ENCODE data around the gene KNG1. TPM values are rescaled to one million over a fixed set of nuclear protein-coding genes. Genes with fewer than 3 reads are reported as not detected.

Gene KNG1
- total and polyA plus RNA-seq, 10 of the 15 experiments (the other 5 are each of a cell fraction or from before 2014, with no cell fraction given): 0.21 TPM; not detected in 9

GRCh38 chr3:186757214-186757613, 40.1 kb downstream of the KNG1 start (continued):
- TF ChIP-seq IKZF2 (IDR thresholded peaks at IDR 0.05) (no peak), NR2F1 (conservative IDR thresholded peaks at IDR 0.05) (no peak), SREBF1 (IDR thresholded peaks at IDR 0.05; ENCODE audit: low read length) (no peak), EED (IDR thresholded peaks at IDR 0.05; ENCODE audit: low read depth) (no peak)

- no peak overlapping the region for H3K4me2 ChIP-seq (ENCODE audit: control insufficient read depth, insufficient read depth)
- WGBS (ENCODE audit: insufficient coverage, insufficient replicate concordance, low lambda C conversion rate, missing lambda C conversion rate): 78% methylated on average over 8 of the region's 8 CpGs
These were observed 40.6 kb downstream of the KNG1 start for GRCh38 chr3:186757686-186758220.

More at GRCh38 chr3:186757686-186758220, 40.6 kb downstream of the KNG1 start:
- no peak overlapping the region for H3K27ac ChIP-seq (ENCODE audit: control insufficient read depth, insufficient read depth)
- no peak overlapping the region for H2AFZ ChIP-seq (ENCODE audit: control insufficient read depth, low read depth, low read length)
- BruUV-seq (replicated peaks): no TSS peak
- TF ChIP-seq ZBTB33 (IDR thresholded peaks at IDR 0.05) (no peak), SMC3 (IDR thresholded peaks at IDR 0.05; ENCODE audit: borderline replicate concordance, low read length) (no peak)
- no peaks in the 10 kb centered on the region for H3K27me3 ChIP-seq (replicated peaks in 1 of 2; ENCODE audit: control insufficient read depth in 2 of 2, insufficient read depth in 2 of 2, low read length in 1 of 2)
- no peaks in the 10 kb centered on the region for H3K79me2 ChIP-seq (ENCODE audit: control insufficient read depth, insufficient read depth, low read length)
- FAIRE-seq (no peak), ATAC-seq (no peak), DNase-seq (ENCODE audit: low read depth, low spot score) (no peak)
- H4K20me1 ChIP-seq (ENCODE audit: control insufficient read depth, insufficient read depth): no peaks in the 10 kb centered on the region
- no peaks in the 10 kb centered on the region for H3K36me3 ChIP-seq (ENCODE audit: control insufficient read depth in 2 of 2, insufficient read depth in 2 of 2, low read length in 1 of 2)
- intact Hi-C loops (cut with micrococcal nuclease; ENCODE audit: unreplicated experiment) (no loop called here), in situ Hi-C loops (cut with MboI) (no loop called here)
- POLR2A ChIA-PET: no interaction called here
- H3K9me3 ChIP-seq (replicated peaks; ENCODE audit: control insufficient read depth, insufficient read depth, low read length): no peaks in the 10 kb centered on the region
- H3K9ac ChIP-seq (ENCODE audit: control insufficient read depth, insufficient read depth, low read length): no peak overlapping the region
- SMC1A ChIA-PET (ENCODE audit: uncharacterized antibody, unreplicated experiment): no interaction called here
- CTCF ChIA-PET: interaction anchor here (1.7 kb wide), 1 partner anchor 143 kb away, joined by 4 read pairs; no protein-coding TSS in a partner anchor
- H3K4me3 ChIP-seq: no peak overlapping the region
- RAD21 ChIA-PET (ENCODE audit: unreplicated experiment): no interaction called here
- no peaks in the 10 kb centered on the region for H3K4me1 ChIP-seq (ENCODE audit: control insufficient read depth, insufficient read depth, low read length)

All from GM12878 (cell line).